Measurements from ENCODE around the gene CFAP299.

GRCh38 chr4:80312124-80312523 lies 23.4 kb upstream of the CFAP299 start:
- TF ChIP-seq CTCF (conservative IDR thresholded peaks at IDR 0.05) (no peak), EZH2 (IDR thresholded peaks at IDR 0.05; ENCODE audit: low read depth) (no peak)
